Activated T-cell treated with anti-CD3 and anti-CD28 coated beads, Interleukin-2, amount 50 U/mL, for 72 hours (primary cell): ENCODE data around the gene PITX1. TPM values are rescaled to one million over a fixed set of nuclear protein-coding genes. Genes with fewer than 3 reads are reported as not detected.

Experiments used
- ATAC-seq, 2 donors: fragments of 150-1000 bp; cut with Tn5 transposase; replicated peaks in 1 of 2; 2 replicates each; pipeline ENCODE4 v1.10.0; 2021; ENCODE audit warnings: moderate library complexity in 2 of 2, mild to moderate bottlenecking in 1 of 2
- DNase-seq, 2 donors: peaks; one replicate each; pipeline ENCODE4 v3.0.0; 2021 to 2022; ENCODE audit warnings: mixed read lengths in 1 of 2
- H3K27ac Mint-ChIP-seq: one replicate; pipeline ENCODE4 v1.8.0; 2022; ENCODE audit warnings: mild to moderate bottlenecking, moderate library complexity, mixed read lengths
- H3K27me3 Mint-ChIP-seq: one replicate; pipeline ENCODE4 v1.8.0; 2022; ENCODE audit warnings: low read depth, mixed read lengths
- H3K36me3 Mint-ChIP-seq, 2 donors: one replicate each; pipeline ENCODE4 v1.8.0; 2022; ENCODE audit warnings: mixed read lengths in 2 of 2, mild to moderate bottlenecking in 1 of 2; ENCODE audit not compliant: insufficient read depth in 2 of 2
- H3K4me1 Mint-ChIP-seq: one replicate; pipeline ENCODE4 v1.8.0; 2022; ENCODE audit warnings: low read depth, mixed read lengths
- H3K4me3 Mint-ChIP-seq, 2 donors: one replicate each; pipeline ENCODE4 v1.8.0; 2022; ENCODE audit warnings: mild to moderate bottlenecking in 2 of 2, mixed read lengths in 2 of 2, moderate library complexity in 2 of 2
- H3K9me3 Mint-ChIP-seq, 2 donors: one replicate each; pipeline ENCODE4 v1.8.0; 2022; ENCODE audit warnings: mixed read lengths in 2 of 2
- total RNA-seq, 2 donors: library from RNA; stranded (reverse); gene quantifications; one replicate each; pipeline ENCODE4 v1.2.3, GENCODE V29; 2022

Gene PITX1
- total RNA-seq, 2 donors from 2014 or later = 0.50 to 0.76 TPM

DNA sequence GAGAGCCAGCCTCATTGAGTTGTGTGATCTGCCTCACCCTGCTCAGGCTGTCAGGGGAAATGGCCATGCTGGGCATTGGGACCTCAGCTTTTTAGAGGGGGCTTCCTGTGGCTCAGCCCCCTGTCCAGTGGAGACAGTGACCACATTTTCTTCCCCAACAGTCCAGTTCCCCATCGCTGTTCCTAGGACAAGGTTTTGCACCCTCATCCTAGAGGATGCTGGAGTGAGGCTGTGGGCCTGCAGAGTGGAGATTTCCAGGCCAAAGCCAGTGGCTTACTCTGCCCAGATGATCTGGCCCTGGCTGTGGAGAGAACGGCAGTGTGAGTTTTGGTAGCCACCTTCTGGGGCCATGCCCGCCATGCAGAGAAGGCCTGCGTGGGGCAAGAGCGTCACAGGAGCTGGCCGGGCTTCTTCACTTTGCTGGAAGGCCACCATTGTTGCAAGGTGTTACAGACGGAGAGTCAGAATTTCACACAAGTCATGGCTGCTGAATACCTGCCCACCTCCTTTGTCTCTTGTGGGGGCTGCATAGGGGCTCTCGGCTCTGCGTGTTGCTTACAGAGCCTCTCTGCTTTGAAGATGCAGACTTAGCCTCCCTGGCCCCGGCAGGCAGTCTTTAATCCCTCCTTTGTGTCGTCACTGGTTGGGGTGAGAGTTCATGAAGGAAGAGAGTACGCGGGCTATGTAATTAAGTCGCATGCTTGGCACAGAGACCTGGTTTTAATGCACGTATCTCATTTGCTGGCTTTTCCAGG is 35.2 kb upstream of the PITX1 start:
- ATAC-seq (no peak), DNase-seq (no peak)
- Mint-ChIP-seq H3K27ac (no peak overlapping the region), H3K36me3 (no peaks in the 10 kb centered on the region), H3K27me3 (peaks cover 5% of the 10 kb centered on the region), H3K9me3 (no peaks in the 10 kb centered on the region), H3K4me1 (no peaks in the 10 kb centered on the region), H3K4me3 (no peak overlapping the region)

DNA sequence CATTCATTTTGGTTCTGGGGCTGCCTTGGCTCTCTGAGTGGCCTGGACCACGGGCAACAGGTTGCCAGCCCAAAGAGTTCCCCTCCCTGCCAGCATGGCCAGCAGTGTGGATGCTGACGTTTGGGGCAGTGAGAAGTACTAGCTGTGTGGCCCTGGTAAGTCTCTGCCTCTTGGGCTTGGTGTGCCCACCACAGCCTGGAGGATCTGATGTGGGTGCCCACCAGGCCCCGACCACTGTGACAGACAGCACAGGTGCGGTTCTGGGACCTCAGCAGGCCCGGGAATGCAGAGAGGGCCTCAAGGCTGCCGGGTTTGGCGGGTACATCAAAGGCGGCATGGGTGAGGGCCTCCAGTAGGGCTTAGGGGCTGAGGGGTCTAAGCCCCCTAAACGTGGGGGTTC is 33.6 kb upstream of the PITX1 start:
- H3K9me3 Mint-ChIP-seq = no peaks in the 10 kb centered on the region
- no peaks in the 10 kb centered on the region for H3K4me1 Mint-ChIP-seq
- no peak overlapping the region for H3K27ac Mint-ChIP-seq
- peaks cover 5% of the 10 kb centered on the region for H3K27me3 Mint-ChIP-seq
- H3K4me3 Mint-ChIP-seq = no peak overlapping the region
- ATAC-seq (no peak), DNase-seq (no peak)
- no peaks in the 10 kb centered on the region for H3K36me3 Mint-ChIP-seq

GRCh38 chr5:135066781-135067180 is 32.8 kb upstream of the PITX1 start:
- ATAC-seq (no peak), DNase-seq (no peak)
- no peak overlapping the region for H3K27ac Mint-ChIP-seq
- H3K9me3 Mint-ChIP-seq = no peaks in the 10 kb centered on the region
- H3K4me3 Mint-ChIP-seq = no peak overlapping the region
- H3K36me3 Mint-ChIP-seq = no peaks in the 10 kb centered on the region
- peaks cover 5% of the 10 kb centered on the region for H3K27me3 Mint-ChIP-seq
- no peaks in the 10 kb centered on the region for H3K4me1 Mint-ChIP-seq

DNA sequence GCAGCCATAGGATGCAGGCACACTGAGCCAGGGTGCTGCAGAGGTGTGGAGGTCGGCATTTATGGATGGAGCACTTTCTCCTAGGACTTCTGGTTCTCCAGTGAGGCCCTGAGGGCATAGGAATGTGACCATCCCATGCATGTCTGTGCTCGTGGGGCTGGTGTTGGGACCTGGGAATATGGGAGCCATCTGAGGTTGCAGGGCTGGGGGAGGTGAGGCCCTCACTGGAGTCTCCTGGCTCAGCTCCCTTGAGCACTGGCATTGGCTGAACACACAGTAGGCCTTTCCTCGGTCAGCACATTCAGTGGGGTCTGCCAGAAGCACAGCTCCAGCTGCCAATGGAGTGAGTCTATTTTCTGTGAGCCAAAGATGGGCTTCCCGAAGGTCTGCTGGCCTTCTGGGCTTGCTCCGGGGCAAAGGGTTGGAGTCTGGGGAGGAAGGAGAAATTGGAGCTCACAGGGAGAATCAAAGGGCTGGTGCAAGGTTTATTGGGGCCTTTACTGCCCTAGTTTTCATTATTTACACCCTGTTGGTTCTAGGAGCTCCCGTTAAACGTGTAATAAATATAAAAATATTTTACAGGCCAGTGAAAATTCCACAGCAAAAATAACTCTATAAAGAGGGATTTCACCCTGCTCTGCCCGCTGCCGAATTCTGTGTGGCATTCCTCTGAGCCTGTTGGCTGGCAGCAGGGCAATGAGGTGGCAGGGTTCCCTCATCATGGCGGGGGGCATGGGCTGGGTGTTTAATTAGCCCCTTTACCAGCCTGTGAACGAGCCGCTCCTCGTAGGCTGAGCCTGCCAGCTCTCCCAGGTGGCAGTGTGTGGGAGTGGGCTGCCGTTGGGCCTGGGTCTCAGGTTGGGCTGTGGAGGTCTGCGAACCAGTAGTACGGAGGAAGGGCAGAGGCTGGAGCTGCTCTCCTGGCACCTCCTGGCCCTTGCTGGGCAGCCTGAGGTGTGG is 31.6 kb upstream of the PITX1 start:
- H3K4me3 Mint-ChIP-seq = no peak overlapping the region
- ATAC-seq (no peak), DNase-seq (no peak)
- no peaks in the 10 kb centered on the region for H3K36me3 Mint-ChIP-seq
- H3K27ac Mint-ChIP-seq = no peak overlapping the region
- H3K27me3 Mint-ChIP-seq = peaks cover 5% of the 10 kb centered on the region
- H3K4me1 Mint-ChIP-seq = no peaks in the 10 kb centered on the region
- no peaks in the 10 kb centered on the region for H3K9me3 Mint-ChIP-seq

GRCh38 chr5:135064235-135064570 is 30.2 kb upstream of the PITX1 start:
- Mint-ChIP-seq H3K27me3 (peaks cover 5% of the 10 kb centered on the region), H3K27ac (no peak overlapping the region), H3K4me1 (no peaks in the 10 kb centered on the region), H3K36me3 (no peaks in the 10 kb centered on the region), H3K4me3 (no peak overlapping the region), H3K9me3 (no peaks in the 10 kb centered on the region)
- DNase-seq (no peak), ATAC-seq (no peak)

DNA sequence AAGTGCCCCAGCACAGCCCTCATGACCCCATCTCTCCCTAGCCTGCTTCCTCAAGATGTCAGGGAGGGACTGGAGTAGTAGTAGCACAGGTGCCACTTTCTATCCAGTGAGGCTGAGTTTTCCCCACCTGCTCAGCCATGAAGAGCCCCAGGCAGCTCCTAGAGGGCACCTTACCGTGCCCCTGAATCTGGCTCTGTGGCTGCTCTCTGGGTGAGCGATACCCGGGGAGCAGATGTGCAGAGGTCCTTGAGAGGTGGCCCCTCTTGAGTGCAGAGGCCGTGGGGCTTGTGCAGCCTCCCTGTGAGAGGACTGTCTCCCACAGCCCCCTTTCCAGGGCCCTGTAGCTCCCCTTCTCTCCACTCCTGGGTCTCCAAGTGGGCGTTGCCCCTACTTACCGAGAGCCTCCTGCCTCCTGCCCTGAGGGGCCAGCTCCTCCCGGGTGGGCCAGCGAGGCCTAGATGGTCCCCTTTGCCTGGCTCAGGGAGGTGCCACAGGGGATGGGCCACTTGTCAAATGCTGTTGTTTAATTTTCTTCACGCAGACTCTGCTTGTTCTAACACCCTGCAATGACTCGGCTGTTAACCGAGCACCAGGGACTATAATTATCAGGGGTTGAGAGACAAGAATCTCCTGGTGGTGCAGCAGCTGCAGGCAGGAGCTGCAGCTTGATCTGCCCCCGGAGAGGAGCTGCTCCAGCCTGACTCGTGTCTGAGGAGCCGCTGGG is 29.6 kb upstream of the PITX1 start:
- Mint-ChIP-seq H3K27me3 (peaks cover 5% of the 10 kb centered on the region), H3K9me3 (no peaks in the 10 kb centered on the region), H3K4me1 (no peaks in the 10 kb centered on the region), H3K27ac (no peak overlapping the region), H3K4me3 (no peak overlapping the region), H3K36me3 (no peaks in the 10 kb centered on the region)
- ATAC-seq (no peak), DNase-seq (no peak)

DNA sequence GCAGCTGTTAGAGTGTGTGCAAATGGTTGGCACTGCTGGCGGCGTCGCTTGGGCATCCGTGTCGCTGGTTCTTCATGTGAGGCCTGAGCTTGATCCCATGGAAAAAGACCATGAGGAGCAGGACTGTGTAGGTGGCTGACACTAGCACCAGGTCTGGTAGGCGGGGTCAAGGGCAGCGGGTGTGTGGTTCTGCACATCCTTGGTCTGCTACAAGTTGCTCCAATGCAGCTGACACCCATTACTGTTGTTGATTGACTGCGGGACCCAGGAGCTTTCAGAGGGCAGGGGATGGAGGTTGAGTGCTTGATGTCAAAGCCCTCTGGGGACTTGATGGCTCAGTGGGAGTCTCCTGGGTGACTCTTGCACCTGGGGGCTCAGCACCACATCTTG is 29.0 kb upstream of the PITX1 start:
- Mint-ChIP-seq H3K27me3 (peaks cover 5% of the 10 kb centered on the region), H3K27ac (no peak overlapping the region), H3K9me3 (no peaks in the 10 kb centered on the region), H3K4me3 (no peak overlapping the region), H3K36me3 (no peaks in the 10 kb centered on the region), H3K4me1 (no peaks in the 10 kb centered on the region)
- ATAC-seq (no peak), DNase-seq (no peak)

DNA sequence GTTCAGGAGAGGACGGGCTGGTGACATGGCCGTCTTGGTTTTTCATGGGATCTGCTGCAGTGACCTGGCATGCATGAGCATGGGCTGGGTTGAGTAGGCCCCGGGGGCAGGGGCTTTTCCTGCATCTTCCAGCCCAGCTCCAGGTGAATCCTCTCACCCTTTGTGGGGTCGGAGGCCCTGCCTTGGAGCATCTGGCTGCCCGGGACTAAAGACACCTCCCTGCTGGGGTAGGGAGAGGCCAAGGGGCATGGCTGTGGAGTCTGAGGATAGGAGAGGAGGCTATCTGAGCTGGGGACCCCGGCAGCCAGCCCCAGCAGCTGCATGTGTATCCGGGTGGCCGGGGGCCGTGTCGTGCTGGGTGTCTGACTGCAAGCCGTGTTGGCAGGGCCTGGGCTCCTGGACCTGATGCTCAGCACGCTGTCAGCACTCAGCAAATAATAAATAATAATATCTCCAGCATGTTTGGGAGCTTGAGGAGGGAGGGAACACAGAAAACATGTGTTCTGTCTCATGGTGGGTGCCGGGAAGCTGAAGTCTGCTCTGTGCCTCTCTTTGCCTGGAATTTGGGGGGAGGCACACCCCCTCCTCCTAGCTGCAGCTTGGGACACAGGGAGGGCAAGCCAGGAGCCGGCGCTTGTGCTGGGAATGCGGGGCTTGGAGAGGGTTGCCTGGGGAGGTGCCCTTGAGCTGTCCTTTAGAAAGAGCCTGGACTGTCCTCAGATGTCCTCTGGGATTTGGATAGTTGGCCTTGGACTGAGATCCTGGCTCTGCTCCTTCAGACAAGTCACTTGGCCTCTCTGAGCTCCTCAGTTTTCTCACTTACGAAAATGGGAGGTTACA is 28.4 kb upstream of the PITX1 start:
- Mint-ChIP-seq H3K36me3 (no peaks in the 10 kb centered on the region), H3K27me3 (peaks cover 5% of the 10 kb centered on the region), H3K4me3 (no peak overlapping the region), H3K9me3 (no peaks in the 10 kb centered on the region), H3K27ac (no peak overlapping the region), H3K4me1 (no peaks in the 10 kb centered on the region)
- ATAC-seq (no peak), DNase-seq (no peak)

GRCh38 chr5:135061001-135061400 is 27.0 kb upstream of the PITX1 start:
- H3K4me3 Mint-ChIP-seq = no peak overlapping the region
- H3K4me1 Mint-ChIP-seq = no peaks in the 10 kb centered on the region
- peaks cover 5% of the 10 kb centered on the region for H3K27me3 Mint-ChIP-seq
- H3K36me3 Mint-ChIP-seq = no peaks in the 10 kb centered on the region
- ATAC-seq (no peak), DNase-seq (no peak)
- no peak overlapping the region for H3K27ac Mint-ChIP-seq
- no peaks in the 10 kb centered on the region for H3K9me3 Mint-ChIP-seq

GRCh38 chr5:135060021-135060420 is 26.0 kb upstream of the PITX1 start:
- DNase-seq (no peak), ATAC-seq (no peak)
- no peaks in the 10 kb centered on the region for H3K4me1 Mint-ChIP-seq
- H3K36me3 Mint-ChIP-seq = no peaks in the 10 kb centered on the region
- no peaks in the 10 kb centered on the region for H3K9me3 Mint-ChIP-seq
- no peak overlapping the region for H3K4me3 Mint-ChIP-seq
- H3K27me3 Mint-ChIP-seq = no peaks in the 10 kb centered on the region
- no peak overlapping the region for H3K27ac Mint-ChIP-seq

- Mint-ChIP-seq H3K36me3 (no peaks in the 10 kb centered on the region), H3K27me3 (peaks cover 3% of the 10 kb centered on the region), H3K4me3 (no peak overlapping the region), H3K27ac (no peak overlapping the region), H3K4me1 (no peaks in the 10 kb centered on the region), H3K9me3 (no peaks in the 10 kb centered on the region)
- ATAC-seq = no peak
- DNase-seq = no peak
Measured at GRCh38 chr5:135059000-135059923, 25.2 kb upstream of the PITX1 start.

- Mint-ChIP-seq H3K27me3 (peaks cover 12% of the 10 kb centered on the region), H3K27ac (no peak overlapping the region), H3K36me3 (no peaks in the 10 kb centered on the region), H3K9me3 (no peaks in the 10 kb centered on the region), H3K4me3 (no peak overlapping the region), H3K4me1 (no peaks in the 10 kb centered on the region)
- ATAC-seq = no peak
- DNase-seq = no peak
Measured at GRCh38 chr5:135058331-135058732, 24.3 kb upstream of the PITX1 start.
